Omental fat pad (tissue), 4 donors: ENCODE data around the gene SLC37A1. TPM values are rescaled to one million over a fixed set of nuclear protein-coding genes. Genes with fewer than 3 reads are reported as not detected.

ENCODE experiments used
- ATAC-seq: fragments of 150-250 bp; one replicate; pipeline ENCODE4 v1.9.1; 2016; ENCODE audit warnings: mild to moderate bottlenecking, moderate library complexity; ENCODE audit not compliant: low FRiP score
- DNase-seq: peaks from one replicate; pipeline ENCODE4 v3.0.0-alpha.2; 2019; ENCODE audit warnings: low spot score
- CTCF ChIP-seq, 3 donors: fragments of 450-650 bp; IDR thresholded peaks; one replicate each; pipeline ENCODE4 v1.5.1; 2016 to 2017; ENCODE audit warnings: antibody characterized with exemption in 3 of 3, mild to moderate bottlenecking in 3 of 3, moderate library complexity in 2 of 3
- total RNA-seq, 4 donors: library from RNA; depleted of rRNA; stranded (reverse); fragments of >200 nt; gene quantifications; one replicate each; pipeline ENCODE4 v1.1.0, GENCODE V29; 2016

SLC37A1 gene
- total RNA-seq, 4 donors from 2014 or later: 4.6 to 11.0 (median 6.0) TPM

DNA sequence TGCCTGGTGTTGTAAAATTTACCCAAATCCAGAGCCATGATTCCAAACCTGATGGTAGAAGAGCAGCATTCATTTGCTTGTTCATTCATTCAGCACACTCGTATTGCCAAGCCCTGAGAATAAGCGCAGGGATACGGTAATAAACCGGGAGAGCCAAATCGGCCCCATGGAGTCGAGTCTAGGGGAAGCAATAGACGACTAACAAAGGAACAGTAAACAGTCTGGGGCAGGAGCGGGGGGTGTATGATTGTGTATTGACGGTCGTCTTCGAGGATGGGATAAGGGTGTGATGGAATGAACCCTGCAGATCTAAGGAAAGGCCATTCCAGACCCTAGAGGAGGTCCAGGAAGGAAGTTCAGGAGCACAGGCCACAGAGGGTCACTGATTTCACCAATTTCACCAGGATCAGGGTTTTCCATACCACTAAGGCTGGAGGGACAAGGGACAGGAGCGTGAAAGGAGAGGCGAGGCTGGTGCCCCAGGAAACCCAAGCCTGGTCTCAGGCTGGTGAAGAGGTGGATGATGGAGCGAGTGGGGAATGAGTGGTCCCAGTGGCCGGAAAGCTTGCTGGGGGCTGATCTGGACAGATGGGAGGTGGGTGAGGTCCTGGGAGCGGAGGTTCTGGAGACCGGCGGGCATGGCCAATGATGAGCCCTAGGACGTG lies 78.6 kb downstream of the SLC37A1 start:
- ATAC-seq (no peak), DNase-seq (no peak)
- TF ChIP-seq CTCF (IDR thresholded peaks at IDR 0.05): no peak

DNA sequence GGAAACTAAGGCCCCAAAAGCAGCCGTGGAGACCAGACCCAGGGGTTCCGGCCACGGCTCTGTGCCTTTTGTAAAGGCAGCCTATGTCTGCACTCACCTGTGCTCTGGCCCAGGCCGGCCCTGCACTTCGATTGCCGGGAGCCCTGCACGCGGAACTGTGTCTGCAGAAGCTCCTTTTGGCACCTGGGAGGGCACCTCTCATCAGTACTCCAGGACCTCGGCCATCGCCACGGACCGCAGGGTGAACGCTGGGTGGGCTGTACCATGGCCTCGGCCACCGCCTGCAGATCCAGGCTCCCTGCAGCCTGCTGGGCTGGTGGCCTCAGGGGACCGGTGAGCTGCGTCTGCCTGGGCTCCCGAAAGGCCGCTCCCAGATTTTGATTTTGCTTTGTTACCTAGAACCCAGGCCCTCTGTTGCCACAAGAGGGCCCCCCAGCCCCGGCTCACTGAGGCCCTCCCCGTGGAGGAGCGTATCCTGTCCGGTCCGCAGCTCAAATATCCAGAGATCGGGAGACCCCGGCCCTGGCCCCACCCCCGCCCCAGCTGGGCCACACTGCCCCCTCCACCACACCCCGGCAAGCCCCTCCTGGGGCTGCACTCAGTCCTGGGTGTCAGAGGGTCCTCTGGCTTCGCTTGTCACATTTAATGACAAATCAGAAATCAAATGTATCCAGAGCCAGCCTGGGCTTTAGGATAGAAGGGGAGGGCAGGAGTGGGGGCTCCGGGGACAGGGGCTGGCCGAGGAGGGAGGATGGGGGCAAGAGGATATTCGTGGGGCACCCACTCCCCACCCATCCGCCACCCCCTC lies 79.6 kb downstream of the SLC37A1 start:
- ATAC-seq (peak; percentile 67), DNase-seq (peak; percentile 43)
- TF ChIP-seq CTCF (IDR thresholded peaks at IDR 0.05): no peak

DNA sequence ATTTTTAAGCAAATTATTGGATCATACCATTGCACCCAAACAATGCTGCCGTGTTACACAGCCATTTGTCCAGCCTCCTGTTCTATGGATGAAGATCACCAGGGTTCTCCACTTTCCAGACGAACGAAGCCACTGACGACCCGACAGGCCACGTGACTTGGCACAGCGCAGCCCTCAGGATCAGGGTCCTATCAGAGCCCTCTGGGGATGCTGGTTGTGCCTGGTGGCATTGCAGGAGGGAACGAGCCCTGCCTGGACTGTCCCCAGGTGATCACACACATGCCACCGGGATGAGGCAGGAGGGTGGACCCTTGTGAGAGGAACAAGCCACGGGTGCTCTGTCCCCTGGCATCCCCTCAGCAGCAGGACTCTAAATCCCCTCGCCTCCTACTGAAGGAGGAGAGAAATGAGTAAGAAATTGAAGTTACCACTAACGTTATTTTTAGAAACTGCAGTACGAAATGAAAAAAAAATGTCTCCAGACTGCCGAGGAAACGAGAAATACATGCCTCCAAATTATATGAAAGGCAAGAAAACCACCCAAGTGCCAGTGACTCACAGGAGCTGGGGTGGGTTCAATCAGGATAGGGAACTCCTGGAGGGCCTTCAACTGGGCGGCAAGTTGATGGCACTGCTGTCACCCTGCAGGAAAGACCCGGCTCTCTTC lies 81.1 kb downstream of the SLC37A1 start:
- DNase-seq: no peak
- TF ChIP-seq CTCF (IDR thresholded peaks at IDR 0.05): no peak
- ATAC-seq: no peak

GRCh38 chr21:42595283-42596187 lies 81.9 kb downstream of the SLC37A1 start:
- no peak for TF ChIP-seq CTCF (IDR thresholded peaks at IDR 0.05)
- ATAC-seq (no peak), DNase-seq (no peak)

DNA sequence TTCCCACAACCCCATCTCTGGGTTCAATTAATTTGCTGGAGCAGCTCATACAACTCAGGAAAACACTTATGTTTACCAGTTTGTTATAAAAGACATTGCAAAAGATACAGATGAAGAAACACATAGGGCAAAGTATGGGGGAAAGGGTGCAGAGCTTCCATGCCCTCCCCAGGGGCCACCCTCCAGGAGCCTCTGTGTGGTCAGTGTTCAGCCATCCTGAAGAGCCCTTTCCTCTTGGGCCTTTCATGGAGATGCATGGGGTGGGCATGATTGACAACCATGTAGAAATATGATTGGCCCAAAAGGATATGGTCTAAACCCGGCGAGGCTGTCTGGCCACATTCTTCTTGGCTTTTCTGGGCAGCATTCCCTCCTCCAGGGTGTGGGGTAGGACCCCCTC lies 83.0 kb downstream of the SLC37A1 start:
- ATAC-seq (no peak), DNase-seq (no peak)
- no peak for TF ChIP-seq CTCF (IDR thresholded peaks at IDR 0.05)

- TF ChIP-seq CTCF (IDR thresholded peaks at IDR 0.05): no peak
- DNase-seq: no peak
Observed at GRCh38 chr21:42597487-42598158, 84.0 kb downstream of the SLC37A1 start.

More at GRCh38 chr21:42597487-42598158, 84.0 kb downstream of the SLC37A1 start:
- ATAC-seq: no peak
